Measurements from ENCODE around the gene ADRA1B. TPM values are rescaled to one million over a fixed set of nuclear protein-coding genes. Genes with fewer than 3 reads are reported as not detected.

Gene ADRA1B
- total RNA-seq, 1 donor from 2014 or later = 2.5 TPM

DNA sequence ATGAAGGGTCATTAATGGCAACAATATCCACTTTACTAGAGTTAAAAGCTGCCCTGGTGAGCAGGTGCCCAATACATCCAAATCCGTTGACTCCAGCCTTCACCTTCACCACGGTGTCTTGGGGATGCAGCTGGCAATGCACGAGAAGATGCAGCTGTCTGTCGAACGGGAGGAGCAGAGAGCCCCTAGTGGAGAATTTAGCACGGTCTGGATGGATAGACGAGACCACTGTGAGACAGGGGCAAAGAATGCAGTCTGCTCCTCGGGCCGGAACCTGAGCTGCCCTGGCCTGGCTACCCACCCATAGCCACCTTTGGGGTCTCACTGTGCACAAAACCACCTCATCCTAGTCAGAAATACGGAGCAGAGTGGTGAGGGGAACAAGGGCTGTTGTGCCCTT lies 35.1 kb downstream of the ADRA1B start:
- no peak for DNase-seq

DNA sequence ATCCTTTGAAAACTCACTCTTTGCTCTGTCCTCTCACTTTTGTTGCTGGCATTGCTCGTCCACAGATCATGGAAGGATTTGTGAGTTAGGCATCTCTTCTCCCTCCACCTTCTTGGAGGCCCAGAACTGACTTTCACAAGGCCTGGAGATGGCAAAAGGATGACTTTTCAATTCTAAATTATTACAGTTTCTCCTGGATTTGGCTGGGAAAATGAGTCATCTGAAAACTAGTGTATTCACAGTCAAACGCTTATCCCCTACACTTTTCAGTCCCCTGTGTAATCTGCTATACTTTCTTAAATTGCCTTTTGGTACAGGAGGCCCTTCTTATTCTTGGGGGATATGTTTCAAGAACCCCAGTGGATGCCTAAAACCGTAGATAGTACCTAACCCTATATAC lies 35.6 kb downstream of the ADRA1B start:
- H3K27ac ChIP-seq (replicated peaks) = no peak overlapping the region
- DNase-seq = no peak

More for the DNA sequence above, 35.1 kb downstream of the ADRA1B start:
- Histone ChIP-seq H3K4me1 (no peaks in the 10 kb centered on the region), H3K27ac (replicated peaks) (no peak overlapping the region), H3K4me3 (no peak overlapping the region), H3K27me3 (ENCODE audit: low read depth) (no peaks in the 10 kb centered on the region), H3K9me3 (replicated peaks) (no peaks in the 10 kb centered on the region), H3K36me3 (no peaks in the 10 kb centered on the region)
- TF ChIP-seq, protein P1, sequence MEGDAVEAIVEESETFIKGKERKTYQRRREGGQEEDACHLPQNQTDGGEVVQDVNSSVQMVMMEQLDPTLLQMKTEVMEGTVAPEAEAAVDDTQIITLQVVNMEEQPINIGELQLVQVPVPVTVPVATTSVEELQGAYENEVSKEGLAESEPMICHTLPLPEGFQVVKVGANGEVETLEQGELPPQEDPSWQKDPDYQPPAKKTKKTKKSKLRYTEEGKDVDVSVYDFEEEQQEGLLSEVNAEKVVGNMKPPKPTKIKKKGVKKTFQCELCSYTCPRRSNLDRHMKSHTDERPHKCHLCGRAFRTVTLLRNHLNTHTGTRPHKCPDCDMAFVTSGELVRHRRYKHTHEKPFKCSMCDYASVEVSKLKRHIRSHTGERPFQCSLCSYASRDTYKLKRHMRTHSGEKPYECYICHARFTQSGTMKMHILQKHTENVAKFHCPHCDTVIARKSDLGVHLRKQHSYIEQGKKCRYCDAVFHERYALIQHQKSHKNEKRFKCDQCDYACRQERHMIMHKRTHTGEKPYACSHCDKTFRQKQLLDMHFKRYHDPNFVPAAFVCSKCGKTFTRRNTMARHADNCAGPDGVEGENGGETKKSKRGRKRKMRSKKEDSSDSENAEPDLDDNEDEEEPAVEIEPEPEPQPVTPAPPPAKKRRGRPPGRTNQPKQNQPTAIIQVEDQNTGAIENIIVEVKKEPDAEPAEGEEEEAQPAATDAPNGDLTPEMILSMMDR (IDR thresholded peaks at IDR 0.05; ENCODE audit: borderline replicate concordance) = no peak
- intact Hi-C loops (cut with micrococcal nuclease) = no loop called here

GRCh38 chr5:159953609-159954008 lies 37.3 kb downstream of the ADRA1B start:
- intact Hi-C loops (cut with micrococcal nuclease) = no loop called here

More for the DNA sequence above, 35.6 kb downstream of the ADRA1B start:
- Histone ChIP-seq H3K4me3 (no peak overlapping the region), H3K9me3 (replicated peaks) (no peaks in the 10 kb centered on the region), H3K27me3 (ENCODE audit: low read depth) (no peaks in the 10 kb centered on the region), H3K36me3 (no peaks in the 10 kb centered on the region), H3K4me1 (no peaks in the 10 kb centered on the region)
- TF ChIP-seq, protein P1 (IDR thresholded peaks at IDR 0.05; ENCODE audit: borderline replicate concordance) = no peak
- intact Hi-C loops (cut with micrococcal nuclease) = no loop called here

GRCh38 chr5:159955056-159955624 lies 38.9 kb downstream of the ADRA1B start:
- Histone ChIP-seq H3K4me1 (no peaks in the 10 kb centered on the region), H3K27ac (replicated peaks) (no peak overlapping the region), H3K9me3 (replicated peaks) (no peaks in the 10 kb centered on the region), H3K4me3 (no peak overlapping the region), H3K27me3 (ENCODE audit: low read depth) (no peaks in the 10 kb centered on the region), H3K36me3 (no peaks in the 10 kb centered on the region)
- intact Hi-C loops (cut with micrococcal nuclease) = no loop called here
- TF ChIP-seq, protein P1 (IDR thresholded peaks at IDR 0.05; ENCODE audit: borderline replicate concordance) = no peak
- DNase-seq = no peak

More at GRCh38 chr5:159953609-159954008, 37.3 kb downstream of the ADRA1B start:
- Histone ChIP-seq H3K27me3 (ENCODE audit: low read depth) (no peaks in the 10 kb centered on the region), H3K27ac (replicated peaks) (no peak overlapping the region), H3K9me3 (replicated peaks) (no peaks in the 10 kb centered on the region), H3K36me3 (no peaks in the 10 kb centered on the region), H3K4me1 (no peaks in the 10 kb centered on the region), H3K4me3 (no peak overlapping the region)
- TF ChIP-seq, protein P1 (IDR thresholded peaks at IDR 0.05; ENCODE audit: borderline replicate concordance) = no peak
- no peak for DNase-seq

GRCh38 chr5:159956074-159956473 lies 39.8 kb downstream of the ADRA1B start:
- intact Hi-C loops (cut with micrococcal nuclease) = no loop called here
- Histone ChIP-seq H3K36me3 (no peaks in the 10 kb centered on the region), H3K27ac (replicated peaks) (no peak overlapping the region), H3K9me3 (replicated peaks) (no peaks in the 10 kb centered on the region), H3K4me3 (no peak overlapping the region), H3K27me3 (ENCODE audit: low read depth) (no peaks in the 10 kb centered on the region), H3K4me1 (no peaks in the 10 kb centered on the region)
- no peak for DNase-seq
- TF ChIP-seq, protein P1 (IDR thresholded peaks at IDR 0.05; ENCODE audit: borderline replicate concordance) = no peak
